ENCODE measurements around the gene HIVEP3. TPM values are rescaled to one million over a fixed set of nuclear protein-coding genes. Genes with fewer than 3 reads are reported as not detected.

The HIVEP3 gene
- total and polyA plus RNA-seq, 7 donors = 0.70 to 3.4 (median 2.1) TPM

DNA sequence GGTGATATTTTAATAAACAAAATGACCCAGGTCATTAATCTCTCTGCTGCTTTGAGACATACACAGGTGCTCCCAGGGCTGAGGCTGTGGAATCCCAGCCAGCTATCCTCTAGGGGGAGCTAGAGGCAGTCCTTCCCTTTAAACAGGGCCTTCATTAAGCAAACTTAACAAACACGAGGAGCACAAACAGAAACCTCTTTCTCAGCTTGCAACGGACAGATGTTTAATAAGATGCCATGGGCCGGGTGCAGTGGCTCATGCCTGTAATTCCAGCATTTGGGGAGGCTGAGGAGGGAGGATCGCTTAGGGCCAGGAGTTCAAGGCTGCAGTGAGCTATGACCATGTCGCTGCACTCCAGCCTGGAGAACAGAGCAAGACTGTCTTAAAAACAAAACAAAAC is 106.7 kb downstream of the HIVEP3 start:
- Histone ChIP-seq H3K27me3 (ENCODE audit: insufficient read depth in 3 of 3, low read length in 2 of 3) (no peaks in the 10 kb centered on the region), H3K4me1 (peaks cover 30% of the 10 kb centered on the region), H3K9me3 (no peaks in the 10 kb centered on the region), H3K27ac (no peak overlapping the region), H3K4me3 (no peak overlapping the region), H3K36me3 (ENCODE audit: insufficient read depth in 1 of 2, low read depth in 1 of 2) (no peaks in the 10 kb centered on the region)
- 53 to 65% (median 56%) methylated on average over 5 of the region's 5 CpGs for WGBS, 3 donors
- intact Hi-C loops (cut with DNase I) = loop anchor here (5.0 to 10.0 kb wide), 2 partner anchors 225 to 363 kb away; no protein-coding TSS in a partner anchor
- TF ChIP-seq, protein P1, sequence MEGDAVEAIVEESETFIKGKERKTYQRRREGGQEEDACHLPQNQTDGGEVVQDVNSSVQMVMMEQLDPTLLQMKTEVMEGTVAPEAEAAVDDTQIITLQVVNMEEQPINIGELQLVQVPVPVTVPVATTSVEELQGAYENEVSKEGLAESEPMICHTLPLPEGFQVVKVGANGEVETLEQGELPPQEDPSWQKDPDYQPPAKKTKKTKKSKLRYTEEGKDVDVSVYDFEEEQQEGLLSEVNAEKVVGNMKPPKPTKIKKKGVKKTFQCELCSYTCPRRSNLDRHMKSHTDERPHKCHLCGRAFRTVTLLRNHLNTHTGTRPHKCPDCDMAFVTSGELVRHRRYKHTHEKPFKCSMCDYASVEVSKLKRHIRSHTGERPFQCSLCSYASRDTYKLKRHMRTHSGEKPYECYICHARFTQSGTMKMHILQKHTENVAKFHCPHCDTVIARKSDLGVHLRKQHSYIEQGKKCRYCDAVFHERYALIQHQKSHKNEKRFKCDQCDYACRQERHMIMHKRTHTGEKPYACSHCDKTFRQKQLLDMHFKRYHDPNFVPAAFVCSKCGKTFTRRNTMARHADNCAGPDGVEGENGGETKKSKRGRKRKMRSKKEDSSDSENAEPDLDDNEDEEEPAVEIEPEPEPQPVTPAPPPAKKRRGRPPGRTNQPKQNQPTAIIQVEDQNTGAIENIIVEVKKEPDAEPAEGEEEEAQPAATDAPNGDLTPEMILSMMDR (IDR thresholded peaks at IDR 0.05) = peak; percentile 55
- peak in 1 of 2 donors; percentile 28 for DNase-seq
- peak in 3 of 4 donors; percentile 37 to 60 (median 37) for ATAC-seq

DNA sequence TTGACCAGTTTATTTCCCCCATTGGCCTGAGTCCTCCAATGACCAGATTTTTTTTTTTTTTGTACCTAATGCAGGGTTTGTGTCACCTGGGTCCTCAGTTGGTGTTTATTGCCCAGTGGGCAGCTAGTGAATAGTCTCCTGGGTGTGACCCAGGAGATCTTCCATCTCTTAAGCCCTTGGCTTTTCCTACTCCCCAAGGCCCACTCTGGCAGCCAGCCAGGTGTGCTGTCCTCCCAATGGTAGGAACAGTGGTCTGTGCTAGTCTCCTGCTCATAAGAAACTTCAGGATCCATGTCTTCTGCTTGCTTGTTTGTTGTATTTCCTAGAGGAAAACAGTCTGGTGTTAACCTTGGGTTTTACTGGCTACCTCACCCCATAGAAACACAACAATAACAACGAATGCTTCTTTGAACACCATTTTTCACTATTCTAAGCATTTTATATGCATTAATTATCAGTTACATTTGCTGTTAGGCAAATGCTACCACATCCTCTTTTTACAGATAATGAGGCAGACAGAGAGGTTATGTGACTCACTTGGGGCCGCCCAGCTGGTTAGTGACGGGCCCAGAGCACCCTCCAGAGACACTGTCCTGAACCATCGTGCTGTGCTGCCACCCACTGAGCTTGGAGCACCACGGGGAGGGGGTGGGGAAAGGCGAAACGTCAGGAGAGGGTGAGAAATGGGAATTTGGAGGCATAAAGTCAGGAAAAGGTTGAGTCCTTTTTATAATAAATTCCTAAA is 107.5 kb downstream of the HIVEP3 start:
- Histone ChIP-seq H3K27me3 (ENCODE audit: insufficient read depth in 3 of 3, low read length in 2 of 3) (no peaks in the 10 kb centered on the region), H3K4me3 (no peak overlapping the region), H3K9me3 (no peaks in the 10 kb centered on the region), H3K4me1 (peaks cover 30% of the 10 kb centered on the region), H3K36me3 (ENCODE audit: insufficient read depth in 1 of 2, low read depth in 1 of 2) (no peaks in the 10 kb centered on the region), H3K27ac (no peak overlapping the region)
- 72 to 77% (median 73%) methylated on average over 7 of the region's 7 CpGs for WGBS, 3 donors
- TF ChIP-seq, protein P1 (IDR thresholded peaks at IDR 0.05) = no peak
- ATAC-seq (no peak), DNase-seq (no peak)
- intact Hi-C loops (cut with DNase I) = loop anchor here (5.0 to 10.0 kb wide), 2 partner anchors 226 to 364 kb away; no protein-coding TSS in a partner anchor

DNA sequence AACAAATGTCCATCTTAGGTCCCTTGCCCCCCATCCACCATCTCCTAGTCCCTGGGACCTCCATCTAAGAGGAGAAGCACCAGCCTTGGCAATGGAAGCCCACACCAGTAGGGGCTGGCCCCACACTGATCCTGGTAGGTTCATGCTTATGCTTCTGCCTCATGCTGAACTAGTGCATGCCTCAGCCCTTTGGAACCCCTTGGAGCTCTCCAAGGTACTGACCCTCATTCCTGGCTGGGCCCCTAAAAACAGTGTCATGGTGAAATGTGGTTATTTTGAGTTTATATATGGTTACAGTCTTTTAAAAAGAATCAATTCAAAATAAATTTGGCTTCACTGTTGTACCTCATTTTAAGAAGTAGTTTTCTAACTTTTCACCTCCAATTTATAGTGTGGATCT is 108.3 kb downstream of the HIVEP3 start:
- H3K9me3 ChIP-seq = no peaks in the 10 kb centered on the region
- H3K27me3 ChIP-seq (ENCODE audit: insufficient read depth in 3 of 3, low read length in 2 of 3) = no peaks in the 10 kb centered on the region
- no peak for DNase-seq
- TF ChIP-seq, protein P1 (IDR thresholded peaks at IDR 0.05) = no peak
- no peak for ATAC-seq
- H3K4me3 ChIP-seq = no peak overlapping the region
- peaks cover 30% of the 10 kb centered on the region for H3K4me1 ChIP-seq
- intact Hi-C loops (cut with DNase I) = loop anchor here (5.0 to 10.0 kb wide), 2 partner anchors 227 to 364 kb away; no protein-coding TSS in a partner anchor
- no peaks in the 10 kb centered on the region for H3K36me3 ChIP-seq (ENCODE audit: insufficient read depth in 1 of 2, low read depth in 1 of 2)
- no peak overlapping the region for H3K27ac ChIP-seq

DNA sequence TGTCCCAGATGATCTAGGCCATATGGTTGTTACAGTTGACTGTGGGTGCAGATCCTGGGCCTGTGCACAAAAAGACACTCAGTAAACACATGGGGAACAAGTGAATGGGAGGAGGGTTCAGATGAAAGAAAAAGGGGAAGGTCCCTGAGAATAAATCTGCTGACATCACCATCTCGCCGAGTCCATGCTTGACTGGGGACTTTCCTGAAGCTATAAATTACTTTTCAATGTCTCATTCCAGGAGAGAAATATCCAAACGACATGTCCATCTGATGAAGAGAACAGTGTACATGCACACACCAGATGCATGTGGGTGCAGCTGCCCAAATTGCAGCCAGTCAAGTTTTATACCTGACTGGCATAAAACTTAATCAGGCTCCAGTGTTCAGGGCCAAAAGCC is 109.0 kb downstream of the HIVEP3 start:
- H3K36me3 ChIP-seq (ENCODE audit: insufficient read depth in 1 of 2, low read depth in 1 of 2) = no peaks in the 10 kb centered on the region
- intact Hi-C loops (cut with DNase I) = loop anchor here (5.0 to 10.0 kb wide), 2 partner anchors 228 to 365 kb away; no protein-coding TSS in a partner anchor
- ATAC-seq (no peak), DNase-seq (no peak)
- no peak overlapping the region for H3K27ac ChIP-seq
- H3K4me1 ChIP-seq = peaks cover 27% of the 10 kb centered on the region
- whole genome bisulfite sequencing, 3 donors = 48 to 65% (median 49%) methylated on average over 3 of the region's 3 CpGs
- no peaks in the 10 kb centered on the region for H3K9me3 ChIP-seq
- H3K27me3 ChIP-seq (ENCODE audit: insufficient read depth in 3 of 3, low read length in 2 of 3) = no peaks in the 10 kb centered on the region
- no peak overlapping the region for H3K4me3 ChIP-seq
- TF ChIP-seq, protein P1 (IDR thresholded peaks at IDR 0.05) = no peak
